Measurements from ENCODE around the gene ACOT2.

GRCh38 chr14:73620268-73620667 is 51.3 kb downstream of the ACOT2 start:
- TF ChIP-seq CTCF (conservative IDR thresholded peaks at IDR 0.05; ENCODE audit: low read depth, low read length) (no peak), EZH2 (IDR thresholded peaks at IDR 0.05; ENCODE audit: borderline replicate concordance, low read depth, low read length, poor library complexity, severe bottlenecking) (no peak)
